Measurements from ENCODE around the gene AS3MT. TPM values are rescaled to one million over a fixed set of nuclear protein-coding genes. Genes with fewer than 3 reads are reported as not detected.

The AS3MT gene
- total RNA-seq, 4 donors from 2014 or later: 9.8 to 19.2 (median 13.5) TPM

DNA sequence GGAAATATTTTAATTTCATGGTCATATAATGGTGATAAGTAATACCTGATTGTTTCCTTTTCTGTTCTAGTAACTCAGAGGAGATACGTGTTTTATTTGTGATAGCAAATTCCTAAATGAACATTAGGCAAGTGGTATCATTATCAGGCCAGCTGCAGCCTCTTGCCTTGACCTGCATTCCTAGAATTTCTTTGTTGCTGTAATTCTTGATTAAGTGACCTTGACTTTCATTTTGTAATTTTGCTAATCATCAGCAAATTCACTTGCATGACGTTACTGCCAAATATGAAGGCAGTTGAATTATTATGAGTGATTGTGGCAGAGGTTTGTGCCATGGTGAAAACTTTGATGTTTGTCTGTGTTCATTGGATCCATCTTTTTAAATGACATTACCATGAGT is 5.6 kb upstream of the AS3MT start:
- Histone ChIP-seq H3K9me3 (no peaks in the 10 kb centered on the region), H3K36me3 (peaks cover 0 to 16% of the 10 kb centered on the region in 2 donors), H3K4me1 (peaks cover 4 to 10% of the 10 kb centered on the region in 2 donors), H3K27ac (no peak overlapping the region), H3K27me3 (no peaks in the 10 kb centered on the region), H3K4me3 (replicated peaks in 1 of 3) (no peak overlapping the region)
- intact Hi-C loops (cut with DNase I): no loop called here
- 80 to 83% methylated on average over 2 of the region's 2 CpGs for WGBS, 2 donors
- TF ChIP-seq POLR2A (IDR thresholded peaks at IDR 0.05): no peak
- TF ChIP-seq, protein P1, sequence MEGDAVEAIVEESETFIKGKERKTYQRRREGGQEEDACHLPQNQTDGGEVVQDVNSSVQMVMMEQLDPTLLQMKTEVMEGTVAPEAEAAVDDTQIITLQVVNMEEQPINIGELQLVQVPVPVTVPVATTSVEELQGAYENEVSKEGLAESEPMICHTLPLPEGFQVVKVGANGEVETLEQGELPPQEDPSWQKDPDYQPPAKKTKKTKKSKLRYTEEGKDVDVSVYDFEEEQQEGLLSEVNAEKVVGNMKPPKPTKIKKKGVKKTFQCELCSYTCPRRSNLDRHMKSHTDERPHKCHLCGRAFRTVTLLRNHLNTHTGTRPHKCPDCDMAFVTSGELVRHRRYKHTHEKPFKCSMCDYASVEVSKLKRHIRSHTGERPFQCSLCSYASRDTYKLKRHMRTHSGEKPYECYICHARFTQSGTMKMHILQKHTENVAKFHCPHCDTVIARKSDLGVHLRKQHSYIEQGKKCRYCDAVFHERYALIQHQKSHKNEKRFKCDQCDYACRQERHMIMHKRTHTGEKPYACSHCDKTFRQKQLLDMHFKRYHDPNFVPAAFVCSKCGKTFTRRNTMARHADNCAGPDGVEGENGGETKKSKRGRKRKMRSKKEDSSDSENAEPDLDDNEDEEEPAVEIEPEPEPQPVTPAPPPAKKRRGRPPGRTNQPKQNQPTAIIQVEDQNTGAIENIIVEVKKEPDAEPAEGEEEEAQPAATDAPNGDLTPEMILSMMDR (IDR thresholded peaks at IDR 0.05): no peak
- no peak for DNase-seq

DNA sequence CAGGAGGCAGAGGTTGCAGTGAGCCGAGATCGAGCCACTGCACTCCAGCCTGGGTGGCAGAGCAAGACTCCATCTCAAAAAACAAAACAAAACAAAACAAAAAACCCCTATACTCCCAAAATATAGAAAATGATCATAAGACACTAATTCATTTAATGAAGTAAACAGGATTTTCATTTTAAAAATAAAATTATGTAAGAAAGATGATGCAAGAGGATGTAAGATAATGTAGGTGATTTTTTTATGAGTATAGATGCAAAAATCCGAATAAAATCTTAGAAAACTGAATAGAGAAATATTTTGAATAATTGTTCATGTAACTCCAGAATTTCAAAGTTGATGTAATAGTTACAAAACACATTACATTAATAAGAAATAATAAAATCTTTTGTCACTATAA is 3.6 kb upstream of the AS3MT start:
- no peak overlapping the region for H3K4me3 ChIP-seq (replicated peaks in 1 of 3)
- no peaks in the 10 kb centered on the region for H3K27me3 ChIP-seq
- peaks cover 0 to 16% of the 10 kb centered on the region in 2 donors for H3K36me3 ChIP-seq
- WGBS, 2 donors: 95 to 96% methylated on average over 3 of the region's 3 CpGs
- H3K27ac ChIP-seq: no peak overlapping the region
- no peak for TF ChIP-seq POLR2A (IDR thresholded peaks at IDR 0.05)
- TF ChIP-seq, protein P1 (IDR thresholded peaks at IDR 0.05): no peak
- intact Hi-C loops (cut with DNase I): no loop called here
- no peaks in the 10 kb centered on the region for H3K9me3 ChIP-seq
- peaks cover 6 to 11% of the 10 kb centered on the region in 2 donors for H3K4me1 ChIP-seq
- no peak for DNase-seq

DNA sequence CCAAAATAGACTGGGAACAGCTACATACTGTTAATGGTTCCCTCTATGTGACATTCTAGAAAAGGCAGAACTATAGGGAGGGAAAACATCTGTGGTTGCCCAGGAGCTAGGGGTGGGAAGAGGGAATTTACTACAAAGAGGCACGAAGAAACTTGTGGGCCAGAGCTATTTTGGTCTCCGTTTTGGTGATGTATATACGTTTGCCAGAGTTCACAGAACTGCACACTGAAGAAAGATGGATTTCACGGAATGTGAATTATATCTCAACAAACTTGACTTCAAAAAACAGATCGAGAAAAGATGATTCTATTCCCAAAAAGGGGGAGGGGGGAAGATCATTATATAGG is 386 bp upstream of the AS3MT start:
- Histone ChIP-seq H3K27me3 (no peaks in the 10 kb centered on the region), H3K9me3 (no peaks in the 10 kb centered on the region), H3K36me3 (no peaks in the 10 kb centered on the region), H3K4me1 (peaks cover 6 to 11% of the 10 kb centered on the region in 2 donors), H3K4me3 (replicated peaks in 1 of 3) (peak overlapping the region; percentile 17 to 49 (median 25)), H3K27ac (no peak overlapping the region)
- TF ChIP-seq POLR2A (IDR thresholded peaks at IDR 0.05): no peak
- TF ChIP-seq, protein P1 (IDR thresholded peaks at IDR 0.05): no peak
- 41 to 42% methylated on average over 5 of the region's 5 CpGs for WGBS, 2 donors
- intact Hi-C loops (cut with DNase I): no loop called here
- DNase-seq: no peak

DNA sequence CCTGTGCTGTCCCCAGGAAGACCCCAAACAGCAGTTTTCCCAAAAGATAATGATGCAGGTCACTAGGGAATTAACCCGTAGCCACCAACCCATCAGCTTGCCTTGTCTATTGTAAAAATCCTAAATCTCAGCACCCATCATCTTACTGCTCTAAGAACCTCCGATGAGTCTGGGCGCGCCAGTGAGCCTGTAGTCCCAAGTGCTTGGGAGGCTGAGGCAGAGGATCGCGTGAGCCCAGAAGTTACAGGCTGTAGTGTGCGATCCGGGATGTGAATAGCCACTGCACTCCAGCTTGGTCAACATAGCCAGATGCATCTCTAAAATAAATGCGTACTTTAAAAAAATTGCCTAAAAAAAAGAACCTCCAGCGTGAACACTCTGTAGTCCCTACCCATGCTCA is 951 bp downstream of the AS3MT start:
- Histone ChIP-seq H3K4me1 (peaks cover 6 to 11% of the 10 kb centered on the region in 2 donors), H3K4me3 (replicated peaks in 1 of 3) (peak overlapping the region in 1 of 3 donors; percentile 49), H3K9me3 (no peaks in the 10 kb centered on the region), H3K36me3 (no peaks in the 10 kb centered on the region), H3K27ac (no peak overlapping the region), H3K27me3 (no peaks in the 10 kb centered on the region)
- intact Hi-C loops (cut with DNase I): no loop called here
- WGBS, 2 donors: 85 to 91% methylated on average over 10 of the region's 10 CpGs
- TF ChIP-seq, protein P1 (IDR thresholded peaks at IDR 0.05): no peak
- TF ChIP-seq POLR2A (IDR thresholded peaks at IDR 0.05): no peak
- DNase-seq: no peak

DNA sequence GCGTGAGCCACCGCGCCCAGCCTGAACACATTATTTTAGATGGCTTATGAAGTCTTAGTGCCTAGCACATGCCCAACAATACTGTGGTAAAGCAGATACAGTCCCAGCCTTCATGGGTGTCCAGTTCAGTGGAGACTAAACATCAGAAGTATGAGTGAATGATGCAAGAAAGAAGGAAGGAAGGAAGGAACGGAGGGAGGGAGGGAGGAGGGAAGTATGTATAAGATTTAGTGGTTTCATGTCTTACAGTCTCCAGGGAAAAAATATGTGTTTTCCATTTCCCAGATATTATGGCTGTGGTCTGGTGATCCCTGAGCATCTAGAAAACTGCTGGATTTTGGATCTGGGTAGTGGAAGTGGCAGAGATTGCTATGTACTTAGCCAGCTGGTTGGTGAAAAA is 2.9 kb downstream of the AS3MT start:
- intact Hi-C loops (cut with DNase I): no loop called here
- Histone ChIP-seq H3K9me3 (no peaks in the 10 kb centered on the region), H3K4me1 (peaks cover 6 to 11% of the 10 kb centered on the region in 2 donors), H3K27ac (no peak overlapping the region), H3K27me3 (no peaks in the 10 kb centered on the region), H3K4me3 (replicated peaks in 1 of 3) (no peak overlapping the region), H3K36me3 (no peaks in the 10 kb centered on the region)
- WGBS, 2 donors: 97 to 99% methylated on average over 4 of the region's 4 CpGs
- DNase-seq: no peak
- TF ChIP-seq POLR2A (IDR thresholded peaks at IDR 0.05): no peak
- TF ChIP-seq, protein P1 (IDR thresholded peaks at IDR 0.05): no peak
